ENCODE data around the gene MIDN.
A peak's percentile ranks its signal among the peaks of the same experiment; 100 is the strongest.
"Not testable (repeated sequence)": the region's sequence is repeated elsewhere in the genome, so short reads cannot be mapped to it uniquely, and the experiment has no call there.

The MIDN gene

DNA sequence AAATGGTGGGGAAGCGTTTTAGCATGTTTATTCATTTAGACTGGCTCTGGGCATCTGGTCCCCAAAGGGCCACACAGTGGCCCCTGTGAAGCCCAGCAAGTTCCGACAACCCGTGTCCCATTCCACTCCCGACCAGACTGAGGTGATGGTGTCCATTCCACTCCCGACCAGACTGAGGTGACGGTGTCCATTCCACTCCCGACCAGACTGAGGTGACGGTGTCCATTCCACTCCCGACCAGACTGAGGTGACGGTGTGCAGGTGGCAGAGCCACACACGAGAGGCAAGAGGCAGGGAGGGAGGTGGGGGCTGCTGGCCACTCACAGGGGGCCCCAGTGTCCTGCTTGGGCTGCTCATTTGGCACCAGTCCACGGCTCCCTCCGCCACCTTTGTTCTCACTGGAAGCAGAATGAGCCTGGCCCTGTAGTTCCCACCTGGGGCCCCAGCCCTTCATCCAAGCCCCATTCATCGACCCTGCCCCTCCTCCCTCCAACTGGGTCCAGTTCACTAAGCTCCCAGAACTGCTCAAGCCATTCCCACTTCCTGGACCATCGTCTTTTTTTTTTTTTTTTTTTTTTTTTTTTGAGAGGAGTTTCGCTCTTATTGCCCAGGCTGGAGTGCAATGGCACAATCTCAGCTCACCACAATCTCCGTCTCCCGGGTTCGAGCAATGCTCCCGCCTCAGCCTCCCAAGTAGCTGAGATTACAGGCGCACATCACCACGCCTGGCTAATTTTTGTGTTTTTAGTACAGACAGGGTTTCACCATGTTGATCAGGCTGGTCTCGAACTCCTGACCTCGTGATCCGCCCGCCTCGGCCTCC is 1.9 kb upstream of the MIDN start:
- DNase-seq (ENCODE audit: low read depth) = not testable (repeated sequence)

DNA sequence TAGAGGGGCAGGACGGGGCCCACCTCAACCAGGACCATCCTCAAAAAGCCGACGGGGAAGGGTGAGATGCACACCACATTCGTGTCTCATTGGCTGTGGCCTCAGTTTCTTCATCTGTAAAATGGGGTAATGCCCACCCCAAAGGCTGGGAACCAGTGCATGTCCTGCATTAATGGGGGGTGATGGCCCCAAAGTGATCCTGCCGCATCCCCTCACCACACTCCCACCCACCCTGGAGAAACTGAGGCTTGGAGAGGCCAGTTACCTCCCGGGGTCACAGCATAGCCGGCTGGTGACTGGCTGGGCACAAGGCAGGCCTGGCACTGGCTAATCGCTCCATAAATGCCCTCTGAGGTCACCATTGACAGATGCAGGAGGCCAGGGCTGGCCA is 640 bp upstream of the MIDN start:
- no peak for DNase-seq (ENCODE audit: low read depth)

DNA sequence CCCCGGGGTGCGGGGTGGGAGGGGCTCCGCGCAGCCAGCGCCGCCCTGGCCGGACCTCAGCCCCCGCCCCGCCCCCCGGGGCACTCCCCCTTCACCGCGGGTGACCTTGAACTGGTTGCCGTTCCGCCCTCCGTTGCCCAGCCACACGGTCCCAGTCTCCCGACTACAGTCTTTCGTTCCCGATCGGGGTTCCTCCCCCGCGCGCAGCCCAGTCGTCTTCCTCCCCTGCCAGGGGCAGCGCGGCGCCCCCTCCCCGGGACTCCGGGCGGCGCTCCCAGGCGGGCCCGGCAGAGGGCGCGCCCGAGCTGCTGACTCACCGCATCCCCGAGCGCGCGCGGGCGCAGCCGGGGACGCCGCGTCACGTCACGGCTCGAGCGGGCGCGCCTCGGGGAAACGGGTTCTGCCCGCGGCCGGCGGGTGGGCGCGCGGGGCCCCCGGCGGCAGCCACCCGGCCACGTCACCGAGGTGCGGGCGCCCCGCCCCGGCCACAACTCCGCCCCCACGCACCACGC is 459 bp downstream of the MIDN start:
- DNase-seq (ENCODE audit: low read depth) = peak; percentile 74

DNA sequence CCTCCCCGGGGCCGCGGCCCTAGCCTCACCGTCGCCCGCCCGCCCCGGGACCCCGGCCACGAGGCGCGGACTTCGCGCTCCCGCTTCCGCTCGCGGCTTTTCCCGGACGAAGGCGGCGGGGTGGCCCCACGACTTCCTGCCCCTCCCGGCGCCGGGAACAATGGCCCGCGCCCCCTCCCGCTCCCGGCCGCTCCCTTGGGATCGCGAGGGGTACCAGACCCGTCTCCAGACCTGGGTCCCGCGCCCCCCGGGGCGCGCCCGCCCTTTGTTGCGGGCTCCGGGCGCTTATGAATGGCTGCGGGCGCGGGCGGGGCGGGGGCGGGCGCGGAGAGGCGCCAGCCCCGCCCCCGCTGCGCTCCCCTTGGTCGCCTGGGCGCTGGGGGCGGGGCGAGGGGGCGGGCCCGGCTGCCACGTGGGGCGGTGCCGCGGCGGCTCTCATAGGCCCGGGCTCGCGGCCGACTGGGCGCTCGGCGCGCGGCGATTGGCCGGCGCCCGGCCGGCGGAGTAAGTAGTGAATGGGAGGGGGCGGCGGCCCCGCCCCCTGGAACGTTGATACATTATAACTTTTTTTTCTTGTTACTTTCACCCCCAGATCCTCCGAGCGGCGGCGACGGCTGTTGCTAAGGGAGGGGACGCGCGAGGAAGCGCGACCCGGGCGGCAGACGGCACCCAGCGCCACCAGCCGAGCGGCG is 1.1 kb downstream of the MIDN start:
- DNase-seq (ENCODE audit: low read depth) = peak; percentile 95

DNA sequence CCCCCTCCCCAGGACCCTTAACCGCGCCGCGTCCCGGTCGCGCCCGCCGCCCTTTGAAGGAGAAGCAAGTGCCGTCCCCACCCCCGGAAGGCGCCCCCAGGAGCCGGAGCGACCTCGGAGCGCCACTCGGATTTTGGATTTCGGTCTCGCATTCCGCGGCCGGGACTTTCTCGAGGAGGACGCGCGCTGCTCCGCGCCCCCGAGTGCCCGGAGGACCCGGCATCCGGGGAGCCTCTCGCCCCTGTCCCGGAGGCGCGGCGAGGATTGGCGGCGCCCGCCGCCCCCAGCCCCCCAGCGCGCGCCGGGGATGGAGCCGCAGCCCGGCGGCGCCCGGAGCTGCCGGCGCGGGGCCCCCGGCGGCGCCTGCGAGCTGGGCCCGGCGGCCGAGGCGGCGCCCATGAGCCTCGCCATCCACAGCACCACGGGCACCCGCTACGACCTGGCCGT is 1.6 kb downstream of the MIDN start:
- DNase-seq (ENCODE audit: low read depth) = no peak

DNA sequence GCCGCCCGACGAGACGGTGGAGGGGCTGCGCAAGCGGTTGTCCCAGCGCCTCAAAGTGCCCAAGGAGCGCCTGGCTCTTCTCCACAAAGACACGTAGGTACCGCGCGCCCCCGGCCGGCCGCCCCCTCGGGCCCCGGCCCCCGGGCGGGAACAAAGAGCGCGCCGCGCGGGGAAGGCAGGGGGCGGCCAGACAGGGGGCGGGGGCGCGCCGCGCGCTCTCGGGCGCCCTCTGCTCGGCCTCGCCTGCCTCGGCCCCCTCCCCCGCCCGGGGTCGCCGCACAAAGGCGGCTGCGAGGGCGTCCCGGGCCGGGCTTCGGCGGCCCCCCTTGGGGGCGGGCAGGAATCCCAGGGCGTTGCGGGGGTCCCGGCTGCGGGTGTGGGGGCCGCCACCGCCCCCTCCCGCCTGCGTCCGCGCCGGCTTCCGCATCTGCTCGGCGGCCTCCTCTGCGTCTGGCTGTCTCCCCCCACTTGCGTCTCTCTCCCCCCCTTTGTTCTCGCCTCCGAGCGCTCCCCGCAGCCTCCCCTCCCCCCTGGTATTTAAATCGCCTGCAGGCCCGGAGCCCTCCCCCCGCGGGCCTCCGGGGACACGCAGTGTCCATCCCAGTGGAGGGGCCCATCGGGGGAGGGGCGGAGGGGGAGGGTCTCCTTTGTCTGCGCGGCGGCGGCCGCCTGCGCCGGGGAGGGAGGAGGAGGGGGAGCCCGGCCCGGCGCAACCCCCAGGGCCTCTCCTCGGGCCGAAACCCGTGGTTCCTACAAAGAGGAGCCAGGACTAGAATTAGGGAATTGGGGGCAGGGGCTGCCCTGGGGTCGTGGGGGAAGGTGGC is 2.3 kb downstream of the MIDN start:
- peak; percentile 72 for DNase-seq (ENCODE audit: low read depth)

DNA sequence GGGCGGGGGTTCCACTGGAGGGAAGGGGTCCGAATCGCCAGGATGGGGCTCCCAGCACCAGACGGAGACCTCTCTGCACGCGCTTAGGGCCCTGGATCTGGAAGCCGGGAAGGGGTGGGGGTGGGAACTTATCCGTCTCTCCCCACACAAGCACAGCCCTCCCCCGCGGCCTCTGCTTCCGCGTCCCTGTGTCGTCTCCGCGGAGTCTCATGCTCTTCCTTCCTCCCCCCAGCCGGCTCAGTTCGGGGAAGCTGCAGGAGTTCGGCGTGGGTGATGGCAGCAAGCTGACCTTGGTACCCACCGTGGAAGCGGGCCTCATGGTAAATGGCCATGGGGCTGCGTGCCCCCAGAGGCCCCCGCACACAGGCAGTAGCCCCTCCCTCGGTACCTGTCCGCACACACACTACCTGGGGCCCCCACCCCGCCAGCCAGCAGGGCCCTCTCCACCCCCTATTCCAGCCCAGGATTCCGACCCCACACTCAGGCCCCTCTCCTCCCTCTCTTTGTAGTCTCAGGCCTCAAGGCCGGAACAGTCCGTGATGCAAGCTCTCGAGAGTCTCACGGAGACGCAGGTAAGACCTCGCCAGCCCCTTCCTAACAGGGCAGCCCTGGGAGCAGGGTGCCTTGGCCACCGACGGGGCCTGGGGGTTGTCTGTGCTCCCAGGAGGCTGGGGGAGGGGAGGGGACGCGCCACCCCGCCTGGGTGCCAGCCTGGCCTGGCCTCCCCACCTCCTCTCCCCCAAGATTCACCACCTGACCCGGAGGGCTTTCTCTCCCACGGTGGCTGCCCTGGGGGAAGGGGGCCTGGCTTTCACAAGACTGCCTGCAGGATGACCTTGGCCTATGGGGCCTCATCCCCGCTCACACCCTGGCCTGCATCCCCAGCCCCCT is 3.2 kb downstream of the MIDN start:
- peak; percentile 81 for DNase-seq (ENCODE audit: low read depth)

DNA sequence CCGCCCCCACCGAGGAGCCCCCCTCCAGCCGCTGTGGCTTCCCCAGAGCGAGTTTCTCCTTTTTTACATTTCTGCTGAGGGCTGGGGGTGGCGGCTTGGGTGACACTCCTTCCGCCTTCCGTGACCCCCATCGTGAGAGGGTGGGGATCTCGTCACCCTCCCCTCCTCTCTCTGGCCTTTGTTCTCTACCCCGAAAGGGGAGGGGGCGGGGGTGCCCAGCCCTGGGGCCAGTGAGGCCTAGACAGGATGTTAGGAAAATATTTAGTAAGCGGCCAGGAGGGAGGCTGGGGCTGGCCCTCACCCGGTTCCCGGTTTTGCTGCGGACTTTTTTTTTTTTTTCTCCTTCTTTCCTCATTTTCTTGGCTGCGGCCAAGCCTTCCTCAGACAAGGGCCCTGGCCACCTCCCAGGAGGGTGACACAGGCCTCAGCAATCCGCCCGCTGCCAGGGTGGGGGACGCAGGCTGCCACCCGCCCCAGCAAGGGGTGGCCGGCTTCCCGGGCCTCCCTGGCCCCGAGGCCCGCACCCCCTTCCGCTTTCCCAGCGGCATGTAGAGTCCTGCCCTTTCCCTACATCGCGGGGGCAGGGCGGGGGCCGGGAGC is 3.9 kb downstream of the MIDN start:
- peak; percentile 87 for DNase-seq (ENCODE audit: low read depth)

DNA sequence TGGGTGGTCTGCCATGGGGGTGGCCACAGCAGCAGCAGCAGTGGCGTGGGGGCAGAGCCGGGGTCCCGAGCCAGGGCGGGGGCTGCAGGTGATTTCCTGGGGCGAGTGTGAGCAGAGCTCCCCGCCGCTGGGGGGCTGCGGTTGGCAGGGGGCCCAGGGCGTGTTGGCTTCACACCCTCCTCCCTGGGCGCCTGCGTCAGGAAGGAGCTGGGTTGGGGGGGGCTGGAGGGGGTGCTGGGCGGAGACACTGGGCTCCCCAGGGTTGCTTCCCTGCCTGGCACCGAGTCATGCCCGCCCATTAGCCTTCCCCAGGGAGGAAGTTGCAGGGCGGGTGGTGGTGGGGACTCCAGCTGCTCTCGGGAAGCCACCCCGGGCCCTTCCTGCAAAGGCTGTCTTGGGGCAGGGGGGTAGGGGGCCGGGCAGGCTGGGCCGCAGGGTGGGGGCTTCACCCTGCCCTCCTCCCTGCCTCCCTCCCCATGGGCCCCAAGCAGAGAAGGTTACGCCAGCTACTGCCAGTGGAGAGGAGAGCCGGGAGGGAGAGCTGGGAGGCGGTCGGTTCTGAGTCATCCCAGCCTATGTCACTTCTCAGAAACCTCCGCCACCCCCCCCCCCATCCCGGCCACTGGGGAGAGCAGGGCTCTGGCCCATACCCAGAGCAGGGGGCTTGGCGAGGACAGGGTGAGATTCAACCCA is 4.6 kb downstream of the MIDN start:
- peak; percentile 98 for DNase-seq (ENCODE audit: low read depth)

DNA sequence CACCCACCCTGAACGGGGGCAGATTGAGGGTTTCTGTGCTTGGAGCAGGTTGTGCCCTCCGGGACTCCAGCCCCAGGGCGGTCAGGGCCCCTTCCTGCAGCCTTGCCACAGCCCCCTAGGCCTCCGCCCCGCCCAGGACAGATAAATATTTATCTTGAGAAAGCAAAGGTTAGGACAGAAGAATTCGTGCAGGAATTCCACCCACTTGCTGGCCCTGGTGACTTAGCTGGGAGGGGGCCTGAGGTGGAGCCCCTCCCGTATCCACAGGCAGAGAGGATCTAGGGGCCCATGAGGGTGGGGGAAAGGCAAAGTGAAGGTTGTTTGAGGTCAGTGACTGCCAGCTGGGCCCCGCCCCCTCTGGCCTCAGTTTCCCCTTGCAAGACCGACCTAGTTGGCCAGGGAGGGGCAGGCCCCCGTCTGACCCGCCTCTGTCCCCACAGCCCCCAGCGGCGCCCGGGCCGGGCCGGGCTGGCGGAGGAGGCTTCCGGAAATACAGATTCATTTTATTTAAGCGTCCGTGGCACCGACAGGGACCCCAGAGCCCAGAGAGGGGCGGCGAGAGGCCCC is 5.2 kb downstream of the MIDN start:
- peak; percentile 90 for DNase-seq (ENCODE audit: low read depth)

DNA sequence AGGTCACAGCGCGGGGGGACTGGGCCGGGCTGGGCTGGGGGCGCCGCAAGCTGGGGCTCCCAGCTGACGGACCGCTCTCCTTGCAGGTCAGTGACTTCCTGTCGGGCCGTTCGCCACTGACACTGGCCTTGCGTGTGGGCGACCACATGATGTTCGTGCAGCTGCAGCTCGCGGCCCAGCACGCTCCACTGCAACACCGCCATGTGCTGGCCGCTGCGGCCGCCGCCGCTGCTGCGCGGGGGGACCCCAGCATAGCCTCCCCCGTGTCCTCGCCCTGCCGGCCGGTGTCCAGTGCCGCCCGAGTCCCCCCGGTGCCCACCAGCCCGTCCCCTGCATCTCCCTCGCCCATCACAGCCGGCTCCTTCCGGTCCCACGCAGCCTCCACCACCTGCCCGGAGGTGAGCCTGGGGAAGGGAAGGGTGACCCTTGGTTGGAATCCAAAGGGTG is 5.7 kb downstream of the MIDN start:
- DNase-seq (ENCODE audit: low read depth) = peak; percentile 21

DNA sequence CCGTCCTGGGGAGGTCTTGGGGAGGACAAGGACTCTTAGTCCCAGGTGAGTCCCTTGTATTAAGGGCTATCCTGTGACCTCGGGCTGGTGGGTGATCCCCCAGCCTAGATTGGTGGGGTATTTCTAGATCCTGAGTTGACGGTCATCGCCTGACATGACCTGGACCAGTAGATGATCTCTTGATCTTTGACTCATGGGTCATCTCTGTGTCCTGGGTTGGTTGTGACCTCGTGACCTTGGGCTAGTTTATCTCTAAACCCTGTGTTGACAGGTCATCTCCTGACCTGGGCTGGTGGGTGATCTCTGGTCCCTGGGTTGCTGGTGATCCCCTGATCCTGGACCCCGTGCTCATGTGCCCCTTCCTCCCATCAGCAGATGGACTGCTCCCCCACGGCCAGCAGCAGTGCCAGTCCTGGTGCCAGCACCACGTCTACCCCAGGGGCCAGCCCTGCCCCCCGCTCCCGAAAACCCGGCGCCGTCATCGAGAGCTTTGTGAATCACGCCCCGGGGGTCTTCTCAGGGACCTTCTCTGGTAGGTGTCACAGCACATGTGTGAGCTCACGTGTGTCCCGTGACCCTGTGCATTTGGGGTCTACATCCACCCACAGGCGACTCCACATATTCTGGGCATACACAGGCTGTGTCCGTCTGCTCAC is 6.3 kb downstream of the MIDN start:
- no peak for DNase-seq (ENCODE audit: low read depth)

DNA sequence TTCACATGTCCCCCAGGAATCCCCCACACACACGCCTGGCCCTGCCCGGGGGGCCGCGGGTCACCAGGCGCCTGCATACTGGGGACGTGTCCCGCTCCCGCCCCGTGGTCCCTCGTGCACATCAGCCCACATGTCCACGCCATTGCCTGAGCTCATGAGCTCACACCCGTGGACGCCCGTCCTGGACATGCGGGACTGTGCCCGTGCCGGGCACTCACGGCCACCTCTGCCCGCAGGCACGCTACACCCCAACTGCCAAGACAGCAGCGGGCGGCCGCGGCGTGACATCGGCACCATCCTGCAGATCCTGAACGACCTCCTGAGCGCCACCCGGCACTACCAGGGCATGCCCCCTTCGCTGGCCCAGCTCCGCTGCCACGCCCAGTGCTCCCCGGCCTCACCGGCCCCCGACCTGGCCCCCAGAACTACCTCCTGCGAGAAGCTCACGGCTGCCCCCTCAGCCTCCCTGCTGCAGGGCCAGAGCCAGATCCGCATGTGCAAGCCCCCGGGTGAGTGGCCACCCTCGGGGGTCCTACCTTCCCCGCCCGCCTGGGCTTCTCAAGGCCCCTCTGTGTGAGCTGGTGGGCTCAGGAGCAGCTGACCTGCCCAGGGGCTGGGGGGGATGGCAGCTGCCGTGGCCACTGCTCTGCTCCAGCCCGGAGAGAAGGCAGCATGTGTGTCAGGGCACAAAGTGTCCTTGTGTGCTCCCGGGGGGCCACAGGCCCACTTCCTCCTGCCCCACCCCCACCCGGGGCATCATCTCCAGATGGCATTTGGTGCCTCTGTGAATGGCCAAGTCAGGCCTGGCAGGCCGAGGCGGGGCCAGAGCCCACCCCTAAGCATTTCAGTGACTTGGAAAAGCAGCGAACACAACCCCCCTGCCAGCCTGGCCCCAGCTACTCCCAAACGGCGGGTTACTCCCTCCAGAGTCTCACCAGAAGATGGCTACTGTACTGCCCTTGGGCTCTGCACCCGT is 7.1 kb downstream of the MIDN start:
- no peak for DNase-seq (ENCODE audit: low read depth)

DNA sequence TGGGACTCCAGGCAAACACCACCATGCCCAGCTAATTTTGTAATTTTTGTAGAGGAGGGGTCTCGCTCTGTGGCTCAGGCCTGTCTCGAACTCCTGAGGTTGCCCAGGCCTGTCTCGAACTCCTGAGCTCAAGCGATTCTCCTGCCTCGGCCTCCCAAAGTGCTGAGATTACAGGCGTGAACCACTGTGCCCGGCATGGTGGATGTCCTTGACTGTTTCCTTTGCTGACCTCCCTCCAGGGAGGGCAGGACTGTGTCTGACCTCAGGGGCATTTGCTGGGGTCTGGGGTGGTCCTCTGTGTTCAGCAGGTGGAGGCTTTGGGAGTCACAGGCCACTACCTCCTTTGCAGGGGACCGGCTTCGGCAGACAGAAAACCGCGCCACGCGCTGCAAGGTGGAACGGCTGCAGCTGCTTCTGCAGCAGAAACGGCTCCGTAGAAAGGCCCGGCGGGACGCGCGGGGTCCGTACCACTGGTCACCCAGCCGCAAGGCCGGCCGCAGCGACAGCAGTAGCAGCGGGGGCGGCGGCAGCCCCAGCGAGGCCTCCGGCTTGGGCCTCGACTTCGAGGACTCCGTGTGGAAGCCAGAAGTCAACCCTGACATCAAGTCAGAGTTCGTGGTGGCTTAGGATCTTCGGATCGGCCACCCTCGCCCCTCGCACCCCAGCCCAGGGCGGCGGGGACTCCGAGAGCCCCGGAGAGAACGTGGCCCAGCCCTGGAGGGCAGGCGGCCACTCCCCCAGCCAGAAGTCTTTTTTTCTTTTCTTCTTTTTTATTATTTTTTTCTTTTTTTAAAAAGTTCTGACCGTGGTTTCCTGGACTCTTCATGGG is 8.5 kb downstream of the MIDN start:
- no peak for DNase-seq (ENCODE audit: low read depth)

DNA sequence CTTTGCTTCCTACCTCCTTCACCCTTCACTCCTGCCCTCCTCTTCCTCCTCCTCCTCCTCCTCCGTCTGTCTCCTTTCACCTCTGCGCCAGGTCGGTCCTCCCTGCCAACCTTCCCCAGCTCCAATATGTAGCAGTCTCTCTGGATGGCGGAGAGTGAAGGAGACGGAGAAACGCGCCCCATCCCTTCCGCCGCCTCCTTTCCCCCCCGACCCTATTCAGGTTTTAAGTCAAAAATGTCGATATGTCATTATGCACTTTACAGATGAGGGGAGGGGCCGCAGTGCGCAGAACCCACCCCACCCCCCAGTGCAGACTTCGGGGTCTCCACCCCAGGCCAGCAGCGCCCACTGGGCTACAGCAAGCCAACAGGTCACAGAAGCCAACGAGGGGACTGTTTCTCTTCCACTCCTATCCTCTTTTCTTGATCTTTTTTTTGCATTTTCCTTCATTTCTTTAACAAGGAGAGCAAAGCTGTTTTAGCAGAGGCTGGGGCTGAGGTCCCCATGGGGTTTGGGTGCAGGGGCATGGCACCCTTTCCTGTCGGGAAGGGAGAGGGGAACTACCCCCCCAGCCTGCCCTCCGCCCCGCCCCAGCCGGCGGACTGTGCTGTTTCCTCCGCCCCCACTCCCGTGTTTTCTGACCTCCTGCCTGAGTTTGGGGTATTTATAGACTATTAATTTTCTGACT is 9.2 kb downstream of the MIDN start:
- no peak for DNase-seq (ENCODE audit: low read depth)

DNA sequence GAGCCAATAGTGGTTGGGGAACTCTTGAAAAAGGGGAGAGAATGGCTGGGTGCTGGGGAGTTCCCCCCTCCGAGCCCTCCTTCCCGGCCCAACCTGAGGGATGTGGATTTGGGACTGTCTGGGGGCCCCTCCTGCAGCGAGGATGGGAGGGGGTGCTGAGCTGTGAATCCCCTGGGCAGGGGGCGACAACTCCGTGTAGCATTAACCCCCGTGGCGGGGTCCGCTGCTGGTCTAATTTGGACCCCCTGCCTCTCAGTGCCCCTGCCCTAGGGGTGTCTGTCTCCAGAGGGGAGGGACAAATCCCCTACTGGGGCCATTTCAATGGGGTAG is 9.7 kb downstream of the MIDN start:
- no peak for DNase-seq (ENCODE audit: low read depth)

DNA sequence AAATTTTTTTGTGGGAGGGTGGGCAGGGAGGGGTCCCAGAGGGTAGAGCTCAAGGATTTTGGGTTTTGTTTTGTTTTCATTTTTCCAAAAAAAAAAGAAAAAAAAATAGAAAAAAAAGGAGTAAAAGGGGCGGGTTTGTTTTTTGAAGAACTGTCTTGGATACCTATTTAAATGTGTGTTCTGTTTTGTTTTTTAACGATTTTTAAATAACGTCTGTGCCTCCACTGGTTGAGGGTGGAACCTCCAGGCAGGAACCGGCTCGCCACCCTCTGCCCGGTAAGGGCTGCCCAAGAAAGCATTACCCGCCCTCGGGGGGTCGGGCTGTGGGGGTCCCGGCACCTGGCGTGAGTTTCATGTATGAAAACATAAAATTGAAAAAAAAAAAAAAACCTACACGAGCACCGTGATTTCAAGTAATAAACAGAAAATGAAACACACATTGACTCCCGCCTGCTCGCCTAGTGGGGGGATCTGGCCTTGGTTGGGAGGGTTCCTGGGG is 10.4 kb downstream of the MIDN start:
- no peak for DNase-seq (ENCODE audit: low read depth)
